ENCODE measurements around the gene UBXN6.

- TF ChIP-seq EHMT2 (IDR thresholded peaks at IDR 0.05; ENCODE audit: low read depth) (no peak), CTCF (IDR thresholded peaks at IDR 0.05) (no peak), JUNB (IDR thresholded peaks at IDR 0.05) (no peak), TP53 (CRISPR knock-in tag; IDR thresholded peaks at IDR 0.05) (no peak), NR3C1 (IDR thresholded peaks at IDR 0.05) (no peak), POLR2A (IDR thresholded peaks at IDR 0.05; ENCODE audit: low read length) (no peak), ZNF302 (CRISPR knock-in tag; IDR thresholded peaks at IDR 0.05) (no peak), RCOR1 (IDR thresholded peaks at IDR 0.05; ENCODE audit: low read depth, low read length) (no peak)
Observed at GRCh38 chr19:4443966-4444764, 13.4 kb downstream of the UBXN6 start.
